ENCODE results near the gene HECTD1. TPM values are rescaled to one million over a fixed set of nuclear protein-coding genes. Genes with fewer than 3 reads are reported as not detected.
"Not testable (repeated sequence)": the region's sequence is repeated elsewhere in the genome, so short reads cannot be mapped to it uniquely, and the experiment has no call there.

HECTD1 gene
- total RNA-seq, 4 donors from 2014 or later, result 183 to 293 (median 208) TPM

DNA sequence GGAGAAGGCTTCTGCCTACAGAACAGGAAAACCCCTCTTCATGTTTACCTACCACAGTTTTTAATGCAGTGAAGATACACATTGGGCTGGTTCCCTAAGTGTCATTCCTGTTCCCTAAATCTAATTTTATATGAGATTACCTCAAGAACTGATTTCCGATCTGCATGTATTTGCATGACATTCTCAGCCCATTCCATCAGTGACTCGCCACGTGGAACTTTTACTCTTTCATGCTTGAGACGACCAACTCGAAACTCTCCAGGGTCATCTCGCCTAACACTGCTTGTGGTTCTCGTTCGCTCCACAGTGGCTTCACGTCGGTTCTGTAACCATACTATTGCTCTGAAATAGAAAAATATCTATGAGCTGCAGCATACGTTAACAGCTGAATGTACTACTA, 98.3 kb downstream of the HECTD1 start:
- no peak for DNase-seq
- Histone ChIP-seq H3K27me3 (no peaks in the 10 kb centered on the region), H3K36me3 (peaks cover 0 to 100% (median 0%) of the 10 kb centered on the region in 3 donors), H3K9me3 (no peaks in the 10 kb centered on the region), H3K4me1 (no peaks in the 10 kb centered on the region), H3K27ac (no peak overlapping the region), H3K4me3 (no peak overlapping the region)
- TF ChIP-seq, protein P1, sequence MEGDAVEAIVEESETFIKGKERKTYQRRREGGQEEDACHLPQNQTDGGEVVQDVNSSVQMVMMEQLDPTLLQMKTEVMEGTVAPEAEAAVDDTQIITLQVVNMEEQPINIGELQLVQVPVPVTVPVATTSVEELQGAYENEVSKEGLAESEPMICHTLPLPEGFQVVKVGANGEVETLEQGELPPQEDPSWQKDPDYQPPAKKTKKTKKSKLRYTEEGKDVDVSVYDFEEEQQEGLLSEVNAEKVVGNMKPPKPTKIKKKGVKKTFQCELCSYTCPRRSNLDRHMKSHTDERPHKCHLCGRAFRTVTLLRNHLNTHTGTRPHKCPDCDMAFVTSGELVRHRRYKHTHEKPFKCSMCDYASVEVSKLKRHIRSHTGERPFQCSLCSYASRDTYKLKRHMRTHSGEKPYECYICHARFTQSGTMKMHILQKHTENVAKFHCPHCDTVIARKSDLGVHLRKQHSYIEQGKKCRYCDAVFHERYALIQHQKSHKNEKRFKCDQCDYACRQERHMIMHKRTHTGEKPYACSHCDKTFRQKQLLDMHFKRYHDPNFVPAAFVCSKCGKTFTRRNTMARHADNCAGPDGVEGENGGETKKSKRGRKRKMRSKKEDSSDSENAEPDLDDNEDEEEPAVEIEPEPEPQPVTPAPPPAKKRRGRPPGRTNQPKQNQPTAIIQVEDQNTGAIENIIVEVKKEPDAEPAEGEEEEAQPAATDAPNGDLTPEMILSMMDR (IDR thresholded peaks at IDR 0.05), result no peak
- TF ChIP-seq POLR2A (IDR thresholded peaks at IDR 0.05), result no peak

DNA sequence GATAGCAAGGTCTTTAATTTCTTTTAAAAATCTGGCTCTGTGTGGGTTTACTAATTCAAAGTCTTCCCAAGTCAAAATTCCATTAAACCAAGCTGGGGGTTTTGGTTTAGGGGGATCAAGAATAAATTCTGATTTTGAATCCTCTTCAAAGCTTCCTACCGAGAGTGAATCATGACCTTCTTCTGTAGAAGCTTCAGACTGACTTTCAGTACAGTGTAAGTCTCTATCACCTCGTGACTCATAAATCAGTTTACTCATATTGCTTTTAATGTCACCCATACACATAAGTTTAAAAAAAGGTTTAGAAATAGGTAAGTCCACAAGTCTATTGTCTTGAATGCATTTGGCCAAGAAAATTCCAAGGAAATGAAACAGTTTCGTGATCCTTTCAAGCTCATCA, 100.8 kb downstream of the HECTD1 start:
- H3K27ac ChIP-seq, result no peak overlapping the region
- H3K4me1 ChIP-seq, result no peaks in the 10 kb centered on the region
- peaks cover 0 to 99% (median 0%) of the 10 kb centered on the region in 3 donors for H3K36me3 ChIP-seq
- no peaks in the 10 kb centered on the region for H3K27me3 ChIP-seq
- TF ChIP-seq, protein P1 (IDR thresholded peaks at IDR 0.05), result no peak
- no peak for TF ChIP-seq POLR2A (IDR thresholded peaks at IDR 0.05)
- DNase-seq, result no peak
- H3K4me3 ChIP-seq, result no peak overlapping the region
- no peaks in the 10 kb centered on the region for H3K9me3 ChIP-seq

DNA sequence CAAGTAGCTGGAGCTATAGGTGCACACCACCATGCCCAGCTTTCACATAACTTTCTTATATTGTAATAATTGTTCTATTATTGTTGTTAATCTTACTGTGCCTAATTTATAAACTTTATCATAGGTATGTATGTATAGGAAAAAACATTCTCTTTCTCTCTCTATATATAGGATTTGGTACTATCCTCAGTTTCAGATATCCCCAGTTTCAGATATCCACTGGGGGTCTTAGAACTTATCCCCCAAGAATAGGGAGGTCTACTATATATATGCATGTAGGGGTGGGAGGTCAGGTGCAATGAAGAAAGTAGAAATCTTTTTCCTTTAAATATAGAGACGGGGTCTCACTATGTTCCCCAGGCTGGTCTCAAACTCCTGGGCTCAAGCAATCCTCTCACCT, 110.5 kb downstream of the HECTD1 start:
- DNase-seq, result no peak
- Histone ChIP-seq H3K36me3 (peaks cover 0 to 48% (median 0%) of the 10 kb centered on the region in 3 donors), H3K27me3 (no peaks in the 10 kb centered on the region), H3K4me1 (no peaks in the 10 kb centered on the region), H3K27ac (no peak overlapping the region), H3K4me3 (no peak overlapping the region), H3K9me3 (no peaks in the 10 kb centered on the region)
- TF ChIP-seq, protein P1 (IDR thresholded peaks at IDR 0.05), result no peak

DNA sequence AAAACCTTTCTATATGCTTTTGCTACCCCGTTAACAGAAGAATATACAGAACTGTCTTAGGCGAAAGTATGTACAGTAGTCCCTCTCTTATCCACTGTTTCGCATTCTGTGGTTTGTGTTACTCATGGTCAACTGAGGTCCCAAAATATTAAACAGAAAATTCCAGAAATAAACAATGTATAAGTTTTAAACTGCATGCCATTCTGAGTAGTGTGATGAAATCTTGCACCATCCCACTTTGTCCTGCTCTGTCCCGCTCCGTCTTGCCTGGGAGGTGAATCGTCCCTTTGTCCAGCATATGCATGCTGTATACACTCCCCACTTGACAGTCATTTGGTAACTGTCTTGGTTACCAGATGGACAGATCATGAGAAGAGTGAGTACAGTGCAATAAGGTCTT, 111.3 kb downstream of the HECTD1 start:
- no peak for DNase-seq
- TF ChIP-seq, protein P1 (IDR thresholded peaks at IDR 0.05), result no peak
- no peak for TF ChIP-seq POLR2A (IDR thresholded peaks at IDR 0.05)
- peaks cover 0 to 40% (median 0%) of the 10 kb centered on the region in 3 donors for H3K36me3 ChIP-seq

DNA sequence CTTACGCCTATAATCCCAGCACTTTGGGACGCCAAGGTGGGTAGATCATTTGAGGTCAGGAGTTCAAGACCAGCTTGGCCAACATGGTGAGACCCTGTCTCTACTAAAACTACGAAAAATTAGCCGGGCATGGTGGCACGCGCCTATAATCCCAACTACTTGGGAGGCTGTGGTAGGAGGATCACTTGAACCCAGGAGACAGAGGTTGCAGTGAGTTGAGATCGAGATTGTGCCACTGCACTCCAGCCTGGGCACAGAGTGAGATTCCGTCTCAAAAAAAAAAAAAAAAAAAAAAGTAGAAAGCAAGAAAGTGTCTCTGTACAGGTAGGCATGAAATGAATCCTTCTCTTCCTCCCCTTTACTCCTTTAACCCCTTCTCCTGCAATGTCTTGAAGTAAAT, 111.8 kb downstream of the HECTD1 start:
- DNase-seq, H3K9me3 ChIP-seq, H3K27me3 ChIP-seq, H3K4me3 ChIP-seq, H3K27ac ChIP-seq: not testable (repeated sequence)
- peaks cover 0 to 11% (median 0%) of the 10 kb centered on the region in 4 donors for H3K4me1 ChIP-seq
- H3K36me3 ChIP-seq, result peaks cover 0 to 36% (median 0%) of the 10 kb centered on the region in 3 donors

More for the DNA sequence above, 111.3 kb downstream of the HECTD1 start:
- H3K4me1 ChIP-seq, result peaks cover 0 to 6% (median 0%) of the 10 kb centered on the region in 4 donors
- no peaks in the 10 kb centered on the region for H3K9me3 ChIP-seq
- no peak overlapping the region for H3K27ac ChIP-seq
- no peak overlapping the region for H3K4me3 ChIP-seq
- H3K27me3 ChIP-seq, result no peaks in the 10 kb centered on the region

DNA sequence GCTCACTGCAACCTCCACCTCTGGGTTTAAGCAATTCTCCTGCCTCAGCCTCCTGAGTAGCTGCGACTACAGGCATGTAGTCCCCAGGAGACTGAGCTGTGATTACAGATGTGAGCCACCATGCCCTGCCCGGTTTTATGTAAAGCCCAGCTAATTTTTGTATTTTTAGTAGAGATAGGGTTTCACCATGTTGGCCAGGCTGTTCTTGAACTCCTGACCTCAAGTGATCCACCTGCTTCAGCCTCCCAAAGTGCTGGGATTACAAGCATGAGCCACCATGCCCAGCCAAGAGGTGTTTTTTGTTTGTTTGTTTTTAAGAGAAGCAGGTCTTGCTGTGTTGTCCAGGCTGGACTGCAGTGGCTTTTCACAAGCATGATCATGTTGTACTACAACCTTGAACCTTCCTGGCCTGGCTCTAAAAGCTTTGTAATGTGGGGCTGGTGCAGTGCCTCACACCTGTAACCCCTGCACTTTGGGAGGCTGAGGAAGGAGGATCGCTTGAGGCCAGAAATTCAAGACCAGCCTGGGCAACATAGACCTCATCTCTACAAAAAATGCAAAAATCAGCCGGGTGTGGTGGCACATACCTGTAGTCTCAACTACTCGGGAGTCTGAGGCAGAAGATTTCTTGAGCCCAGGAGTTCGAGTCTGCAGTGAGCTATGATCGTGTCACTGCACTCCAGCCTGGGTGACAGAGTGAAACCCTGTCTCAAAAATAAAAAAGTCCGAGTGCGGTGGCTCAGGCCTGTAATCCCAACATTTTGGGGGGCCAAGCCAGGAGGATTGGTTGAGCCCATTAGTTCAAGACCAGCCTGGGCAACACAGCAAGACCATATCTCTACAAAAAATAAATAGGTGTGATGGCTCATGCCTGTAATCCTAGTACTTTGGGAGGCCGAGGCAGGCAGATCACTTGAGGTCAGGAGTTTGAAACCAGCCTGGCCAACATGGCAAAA, 113.4 kb downstream of the HECTD1 start:
- H3K4me1 ChIP-seq, result peaks cover 0 to 15% (median 0%) of the 10 kb centered on the region in 4 donors
- not testable (repeated sequence) for H3K27me3 ChIP-seq, H3K4me3 ChIP-seq

More for the DNA sequence above, 113.4 kb downstream of the HECTD1 start:
- H3K9me3 ChIP-seq, H3K27ac ChIP-seq, DNase-seq: not testable (repeated sequence)
- H3K36me3 ChIP-seq, result peaks cover 0 to 19% (median 0%) of the 10 kb centered on the region in 3 donors

Measured in Peyer's patch (tissue), 4 donors.